ENCODE data around the gene ROPN1L. TPM values are rescaled to one million over a fixed set of nuclear protein-coding genes. Genes with fewer than 3 reads are reported as not detected.

Gene ROPN1L
- total and polyA plus RNA-seq, 2 of the 8 experiments (the other 6 are each of a cell fraction or from before 2014, with no cell fraction given), result 0.24 to 0.73 TPM

- Histone ChIP-seq H3K4me2 (ENCODE audit: insufficient read depth in 1 of 2, low read depth in 2 of 2, low read length in 2 of 2) (no peak overlapping the region), H3K79me2 (ENCODE audit: control insufficient read depth in 1 of 2, insufficient read depth in 2 of 2, low read length in 2 of 2) (no peaks in the 10 kb centered on the region), H3K14ac (ENCODE audit: insufficient read length) (no peak overlapping the region), H3K36me3 (ENCODE audit: control insufficient read depth in 2 of 4, insufficient read depth in 4 of 4, low read length in 3 of 4) (no peaks in the 10 kb centered on the region), H3K27ac (ENCODE audit: low read depth, low read length) (no peak overlapping the region), H3K4me1 (replicated peaks in 1 of 4; ENCODE audit: control insufficient read depth in 3 of 4, insufficient read depth in 4 of 4, low read length in 3 of 4) (peaks cover 5 to 12% (median 8%) of the 10 kb centered on the region in 4 experiments; a peak in 4 of 7 replicates), H4K5ac (ENCODE audit: insufficient read length, low read depth, low read length) (no peak overlapping the region), H4K91ac (replicated peaks; ENCODE audit: insufficient read length, low read length) (no peak overlapping the region), H2BK20ac (ENCODE audit: low read length) (no peak overlapping the region), H3K56ac (replicated peaks; ENCODE audit: insufficient read length, low read depth, low read length) (no peak overlapping the region), H4K8ac (ENCODE audit: extremely low read depth, insufficient read depth, low read length) (no peak overlapping the region), H3K9me3 (ENCODE audit: insufficient read depth in 2 of 2, low read depth in 1 of 2, low read length in 1 of 2) (peaks cover 6 to 10% of the 10 kb centered on the region in 2 experiments; a peak in 1 of 4 replicates), H2AK5ac (ENCODE audit: low read depth, low read length) (no peak overlapping the region), H2BK12ac (ENCODE audit: low read depth, low read length) (no peak overlapping the region), H3K23ac (ENCODE audit: insufficient read length) (no peak overlapping the region), H2BK120ac (replicated peaks; ENCODE audit: low read depth, low read length) (no peak overlapping the region), H3K4me3 (ENCODE audit: extremely low read depth in 1 of 4, insufficient read depth in 2 of 4, low read depth in 3 of 4, low read length in 4 of 4) (no peak overlapping the region), H4K20me1 (replicated peaks in 1 of 2; ENCODE audit: control insufficient read depth in 1 of 2, insufficient read depth in 2 of 2, low read length in 2 of 2) (no peaks in the 10 kb centered on the region), H2BK15ac (ENCODE audit: low read length) (no peak overlapping the region), H3K27me3 (replicated peaks in 1 of 4; ENCODE audit: control insufficient read depth in 3 of 4, extremely low read depth in 1 of 4, insufficient read depth in 3 of 4, low read length in 3 of 4) (0 out of 7 replicates have a peak, but pooled peaks cover 0 to 4% (median 0%) of the 10 kb centered on the region in 4 experiments), H3K9ac (replicated peaks in 1 of 4; ENCODE audit: extremely low read depth in 1 of 4, low read depth in 3 of 4, low read length in 3 of 4) (no peak overlapping the region), H3K4ac (replicated peaks; ENCODE audit: insufficient read length, low read depth, low read length) (no peak overlapping the region), H2AFZ (ENCODE audit: low read length) (no peak overlapping the region), H3K23me2 (ENCODE audit: low read depth, low read length) (no peaks in the 10 kb centered on the region), H2BK5ac (ENCODE audit: low read depth, low read length) (no peak overlapping the region), H3K18ac (ENCODE audit: extremely low read depth, low read length) (no peak overlapping the region), H3K79me1 (ENCODE audit: low read depth, low read length) (no peaks in the 10 kb centered on the region)
- ChIA-PET POLR2A (ENCODE audit: partially characterized antibody) (no interaction called here), CTCF (ENCODE audit: partially characterized antibody) (interaction anchor here (0.9 to 1.3 kb wide), 2 partner anchors 118 to 218 kb away, joined by 3 to 4 read pairs; no protein-coding TSS in a partner anchor)
- DNase-seq (ENCODE audit: low read depth in 1 of 2, low spot score in 2 of 2) (no peak), FAIRE-seq (no peak)
- 92% methylated on average over 3 of the region's 3 CpGs; no CpG with 5 or more reads in 1 of the 2 experiments for WGBS, 2 experiments (ENCODE audit: extremely low coverage in 1 of 2, insufficient coverage in 1 of 2, insufficient read length in 1 of 2, insufficient replicate concordance in 2 of 2, low coverage in 1 of 2, low lambda C conversion rate in 2 of 2, missing lambda C conversion rate in 1 of 2)
- TF ChIP-seq KDM4A (IDR thresholded peaks at IDR 0.05; ENCODE audit: low read depth, low read length, severe bottlenecking) (no peak), TAF1 (IDR thresholded peaks at IDR 0.05; ENCODE audit: low read depth, low read length) (no peak), JUND (IDR thresholded peaks at IDR 0.05; ENCODE audit: low read length) (no peak), CREB1 (IDR thresholded peaks at IDR 0.05) (no peak), YY1 (IDR thresholded peaks at IDR 0.05; ENCODE audit: low read depth, low read length) (no peak), FOSL1 (IDR thresholded peaks at IDR 0.05; ENCODE audit: insufficient read depth, low read depth, low read length) (no peak), ATF3 (IDR thresholded peaks at IDR 0.05; ENCODE audit: insufficient read depth, low read depth, low read length) (no peak), MAX (IDR thresholded peaks at IDR 0.05) (no peak), POU5F1 (IDR thresholded peaks at IDR 0.05; ENCODE audit: low read depth, low read length) (no peak), EZH2 (IDR thresholded peaks at IDR 0.05; ENCODE audit: low read depth, low read length, severe bottlenecking) (no peak), GTF2F1 (IDR thresholded peaks at IDR 0.05; ENCODE audit: borderline replicate concordance, low read depth, low read length) (no peak), SIRT6 (IDR thresholded peaks at IDR 0.05; ENCODE audit: low read length) (no peak), SIN3A (conservative IDR thresholded peaks at IDR 0.05 in 1 of 2, IDR thresholded peaks at IDR 0.05 in 1 of 2; ENCODE audit: low read depth in 1 of 2, low read length in 2 of 2) (no peak), SRF (IDR thresholded peaks at IDR 0.05; ENCODE audit: low read depth, low read length) (no peak)
Observed at GRCh38 chr5:10476878-10477277, 35.2 kb downstream of the ROPN1L start.

All from H1 (cell line).